ENCODE results near the gene SLC22A23. TPM values are rescaled to one million over a fixed set of nuclear protein-coding genes. Genes with fewer than 3 reads are reported as not detected.

Gene SLC22A23
- total and polyA plus RNA-seq, 4 donors = 4.9 to 45.4 (median 19.7) TPM

- Histone ChIP-seq H3K4me3 (ENCODE audit: low read depth in 1 of 3, low read length in 3 of 3) (no peak overlapping the region), H3K9ac (ENCODE audit: low read depth in 1 of 2, low read length in 2 of 2) (no peak overlapping the region), H3K9me3 (ENCODE audit: control insufficient read depth in 4 of 4, low read length in 3 of 4) (no peaks in the 10 kb centered on the region), H3K36me3 (ENCODE audit: control insufficient read depth in 4 of 4, insufficient read depth in 3 of 4, low read depth in 1 of 4, low read length in 3 of 4) (peaks cover 1 to 24% (median 13%) of the 10 kb centered on the region in 4 donors), H3K27me3 (ENCODE audit: control insufficient read depth in 4 of 4, insufficient read depth in 4 of 4, low read length in 3 of 4) (no peaks in the 10 kb centered on the region), H3K4me1 (ENCODE audit: control insufficient read depth in 4 of 4, insufficient read depth in 4 of 4, low read length in 3 of 4) (no peaks in the 10 kb centered on the region), H3K27ac (ENCODE audit: low read depth in 1 of 2, low read length in 2 of 2) (no peak overlapping the region)
- DNase-seq (ENCODE audit: low spot score) = no peak
- TF ChIP-seq NR2F2 (IDR thresholded peaks at IDR 0.05) (no peak), ZBTB33 (IDR thresholded peaks at IDR 0.05) (no peak), TAF1 (conservative IDR thresholded peaks at IDR 0.05) (no peak), RAD21 (IDR thresholded peaks at IDR 0.05) (no peak), MAX (IDR thresholded peaks at IDR 0.05) (no peak), HNF4G (IDR thresholded peaks at IDR 0.05) (no peak)
- WGBS = 91% methylated on average over 12 of the region's 12 CpGs
These were observed 149.4 kb downstream of the SLC22A23 start for GRCh38 chr6:3307436-3307835.

GRCh38 chr6:3306848-3307247 lies 150.0 kb downstream of the SLC22A23 start:
- TF ChIP-seq HNF4A (conservative IDR thresholded peaks at IDR 0.05) (no peak), FOXA2 (IDR thresholded peaks at IDR 0.05) (no peak), RXRA (IDR thresholded peaks at IDR 0.05) (no peak), EGR1 (IDR thresholded peaks at IDR 0.05; ENCODE audit: low read depth in 2 of 2) (no peak), CTCF (IDR thresholded peaks at IDR 0.05; ENCODE audit: low read depth, low read length, missing input control) (no peak), ATF3 (IDR thresholded peaks at IDR 0.05) (no peak), RAD21 (IDR thresholded peaks at IDR 0.05) (no peak), REST (IDR thresholded peaks at IDR 0.05) (no peak), GABPA (IDR thresholded peaks at IDR 0.05 in 1 of 2, conservative IDR thresholded peaks at IDR 0.05 in 1 of 2) (no peak), FOXA1 (IDR thresholded peaks at IDR 0.05) (no peak), MAX (IDR thresholded peaks at IDR 0.05) (no peak), NR2F2 (IDR thresholded peaks at IDR 0.05) (no peak), ZBTB33 (IDR thresholded peaks at IDR 0.05) (no peak), YY1 (IDR thresholded peaks at IDR 0.05) (no peak), JUND (IDR thresholded peaks at IDR 0.05) (no peak), HNF4G (IDR thresholded peaks at IDR 0.05) (no peak), SP1 (IDR thresholded peaks at IDR 0.05) (no peak), TAF1 (conservative IDR thresholded peaks at IDR 0.05) (no peak)
- Histone ChIP-seq H3K4me3 (ENCODE audit: low read depth in 1 of 3, low read length in 3 of 3) (no peak overlapping the region), H3K9ac (ENCODE audit: low read depth in 1 of 2, low read length in 2 of 2) (no peak overlapping the region), H3K9me3 (ENCODE audit: control insufficient read depth in 4 of 4, low read length in 3 of 4) (no peaks in the 10 kb centered on the region), H3K27ac (ENCODE audit: low read depth in 1 of 2, low read length in 2 of 2) (no peak overlapping the region), H3K36me3 (ENCODE audit: control insufficient read depth in 4 of 4, insufficient read depth in 3 of 4, low read depth in 1 of 4, low read length in 3 of 4) (peaks cover 1 to 24% (median 13%) of the 10 kb centered on the region in 4 donors), H3K4me1 (ENCODE audit: control insufficient read depth in 4 of 4, insufficient read depth in 4 of 4, low read length in 3 of 4) (no peaks in the 10 kb centered on the region), H3K27me3 (ENCODE audit: control insufficient read depth in 4 of 4, insufficient read depth in 4 of 4, low read length in 3 of 4) (no peaks in the 10 kb centered on the region)
- DNase-seq (ENCODE audit: low spot score) = no peak
- WGBS = 97% methylated on average over 10 of the region's 10 CpGs
